Gastrocnemius medialis (tissue), 4 donors: Measurements from ENCODE around the gene ATPAF2. TPM values are rescaled to one million over a fixed set of nuclear protein-coding genes. Genes with fewer than 3 reads are reported as not detected.
"Not testable (repeated sequence)": the region's sequence is repeated elsewhere in the genome, so short reads cannot be mapped to it uniquely, and the experiment has no call there.

Experiments used
- ATAC-seq, 2 donors: fragments of 150-250 bp; one replicate each; pipeline ENCODE4 v1.9.1; 2016
- DNase-seq, 2 donors: peaks; one replicate each; pipeline ENCODE4 v3.0.0-alpha.2; 2019
- H3K27ac ChIP-seq, 4 donors: fragments of 200-600 bp; sonication (generic); 1 replicate in 1 of 4; 2 replicates in 3 of 4; pipeline ENCODE4 v1.5.1; 2016 to 2018; ENCODE audit warnings: mild to moderate bottlenecking in 2 of 4, moderate library complexity in 1 of 4
- H3K27me3 ChIP-seq, 3 donors: fragments of 200-600 bp; sonication (generic) in 2 of 3; 1 replicate in 1 of 3; 2 replicates in 2 of 3; pipeline versions ENCODE4 v1.5.1 to v1.6.0; 2016 to 2019; ENCODE audit warnings: mild to moderate bottlenecking in 1 of 3, moderate library complexity in 1 of 3
- H3K36me3 ChIP-seq, 2 donors: fragments of 200-600 bp; sonication (generic) in 1 of 2; one replicate each; pipeline ENCODE4 v1.5.1; 2017 to 2018
- H3K4me1 ChIP-seq, 2 donors: fragments of 200-600 bp; sonication (generic) in 1 of 2; one replicate each; pipeline ENCODE4 v1.5.1; 2016 to 2017; ENCODE audit warnings: mild to moderate bottlenecking in 2 of 2
- H3K4me3 ChIP-seq, 4 donors: fragments of 200-600 bp; sonication (generic) in 3 of 4; 1 replicate in 1 of 4; 2 replicates in 3 of 4; pipeline ENCODE4 v1.5.1; 2016 to 2019; ENCODE audit warnings: mild to moderate bottlenecking in 2 of 4
- H3K9me3 ChIP-seq, 3 donors: fragments of 200-600 bp; sonication (generic) in 2 of 3; 1 replicate in 1 of 3; 2 replicates in 2 of 3; pipeline ENCODE4 v1.5.1; 2016 to 2019
- CTCF ChIP-seq, 5 experiments: fragments of 450-650 bp in 3 of 5; fragments of 200-600 bp in 2 of 5; sonication (generic) in 2 of 5; IDR thresholded peaks in 4 of 5; conservative IDR thresholded peaks in 1 of 5; 1 replicate in 4 of 5; 2 replicates in 1 of 5; pipeline ENCODE4 v1.5.1; 2016 to 2019; ENCODE audit warnings: antibody characterized with exemption in 5 of 5, mild to moderate bottlenecking in 3 of 5, moderate library complexity in 3 of 5
- POLR2A ChIP-seq, 2 donors: fragments of 450-650 bp; IDR thresholded peaks; one replicate each; pipeline ENCODE4 v1.6.1; 2017; ENCODE audit warnings: antibody characterized with exemption in 2 of 2, mild to moderate bottlenecking in 2 of 2, moderate library complexity in 2 of 2
- in situ Hi-C, 4 donors: fragments of 200-750 bp; cut with MboI; loops; one replicate each; pipeline versions ENCODE4 v1.15.0 to v1.8.0; 2017; ENCODE audit warnings: low sequenced_read_pairs in 4 of 4
- intact Hi-C: fragments of 100-400 bp; cut with DNase I; formaldehyde crosslinking; loops from one replicate; pipeline ENCODE4 v1.15.1; 2023; ENCODE audit warnings: low total_unique reads
- total RNA-seq, 4 donors: library from RNA; depleted of rRNA; stranded (reverse); fragments of >200 nt; gene quantifications; one replicate each; pipeline versions ENCODE4 v1.1.0 to v1.2.3, GENCODE V29; 2016

The ATPAF2 gene
- total RNA-seq, 4 donors from 2014 or later = 12.6 to 19.9 (median 16.2) TPM

- ATAC-seq (no peak), DNase-seq (no peak)
- Histone ChIP-seq H3K4me3 (no peak overlapping the region), H3K27ac (no peak overlapping the region), H3K4me1 (no peaks in the 10 kb centered on the region), H3K9me3 (no peaks in the 10 kb centered on the region), H3K27me3 (no peaks in the 10 kb centered on the region), H3K36me3 (no peaks in the 10 kb centered on the region)
- TF ChIP-seq CTCF (IDR thresholded peaks at IDR 0.05 in 4 of 5, conservative IDR thresholded peaks at IDR 0.05 in 1 of 5) (no peak), POLR2A (IDR thresholded peaks at IDR 0.05) (no peak)
- in situ Hi-C loops = no loop called here
- intact Hi-C loops = no loop called here
These were observed 40.0 kb downstream of the ATPAF2 start for GRCh38 chr17:17998934-17999333.

GRCh38 chr17:17995887-17996286 lies 43.1 kb downstream of the ATPAF2 start:
- in situ Hi-C loops, H3K4me3 ChIP-seq, H3K27ac ChIP-seq, H3K27me3 ChIP-seq, DNase-seq, ATAC-seq, H3K9me3 ChIP-seq, H3K4me1 ChIP-seq, intact Hi-C loops, H3K36me3 ChIP-seq: not testable (repeated sequence)

GRCh38 chr17:17994271-17995069 lies 44.5 kb downstream of the ATPAF2 start:
- TF ChIP-seq CTCF (IDR thresholded peaks at IDR 0.05 in 4 of 5, conservative IDR thresholded peaks at IDR 0.05 in 1 of 5) = no peak
- no peak for TF ChIP-seq POLR2A (IDR thresholded peaks at IDR 0.05)
- Histone ChIP-seq H3K27ac (no peak overlapping the region), H3K9me3 (no peaks in the 10 kb centered on the region), H3K4me3 (no peak overlapping the region), H3K4me1 (no peaks in the 10 kb centered on the region), H3K36me3 (no peaks in the 10 kb centered on the region), H3K27me3 (no peaks in the 10 kb centered on the region)
- ATAC-seq = no peak
- intact Hi-C loops = no loop called here
- in situ Hi-C loops = no loop called here
- DNase-seq = no peak

GRCh38 chr17:17993852-17994251 lies 45.1 kb downstream of the ATPAF2 start:
- no peak for TF ChIP-seq POLR2A (IDR thresholded peaks at IDR 0.05)
- TF ChIP-seq CTCF (IDR thresholded peaks at IDR 0.05 in 4 of 5, conservative IDR thresholded peaks at IDR 0.05 in 1 of 5) = no peak
- Histone ChIP-seq H3K36me3 (no peaks in the 10 kb centered on the region), H3K27me3 (no peaks in the 10 kb centered on the region), H3K27ac (no peak overlapping the region), H3K9me3 (no peaks in the 10 kb centered on the region), H3K4me3 (no peak overlapping the region), H3K4me1 (no peaks in the 10 kb centered on the region)
- DNase-seq (no peak), ATAC-seq (no peak)
- in situ Hi-C loops (no loop called here), intact Hi-C loops (no loop called here)

GRCh38 chr17:17993366-17993765 lies 45.6 kb downstream of the ATPAF2 start:
- H3K27me3 ChIP-seq = no peaks in the 10 kb centered on the region
- intact Hi-C loops (no loop called here), in situ Hi-C loops (no loop called here)
- no peaks in the 10 kb centered on the region for H3K4me1 ChIP-seq
- no peaks in the 10 kb centered on the region for H3K9me3 ChIP-seq
- DNase-seq (no peak), ATAC-seq (no peak)
- H3K27ac ChIP-seq = no peak overlapping the region
- H3K36me3 ChIP-seq = no peaks in the 10 kb centered on the region
- no peak for TF ChIP-seq CTCF (IDR thresholded peaks at IDR 0.05 in 4 of 5, conservative IDR thresholded peaks at IDR 0.05 in 1 of 5)
- TF ChIP-seq POLR2A (IDR thresholded peaks at IDR 0.05) = no peak
- H3K4me3 ChIP-seq = no peak overlapping the region
